NCI-H2081 treated with DMSO at 0.1 percent for 48 hours (cell line): ENCODE results near the gene ASXL1.
"Not testable (repeated sequence)": the region's sequence is repeated elsewhere in the genome, so short reads cannot be mapped to it uniquely, and the experiment has no call there.

ENCODE experiments used
- DNase-seq: peaks from one replicate; lab custom pipeline; 2025; lab: John Stamatoyannopoulos, UW

The ASXL1 gene

DNA sequence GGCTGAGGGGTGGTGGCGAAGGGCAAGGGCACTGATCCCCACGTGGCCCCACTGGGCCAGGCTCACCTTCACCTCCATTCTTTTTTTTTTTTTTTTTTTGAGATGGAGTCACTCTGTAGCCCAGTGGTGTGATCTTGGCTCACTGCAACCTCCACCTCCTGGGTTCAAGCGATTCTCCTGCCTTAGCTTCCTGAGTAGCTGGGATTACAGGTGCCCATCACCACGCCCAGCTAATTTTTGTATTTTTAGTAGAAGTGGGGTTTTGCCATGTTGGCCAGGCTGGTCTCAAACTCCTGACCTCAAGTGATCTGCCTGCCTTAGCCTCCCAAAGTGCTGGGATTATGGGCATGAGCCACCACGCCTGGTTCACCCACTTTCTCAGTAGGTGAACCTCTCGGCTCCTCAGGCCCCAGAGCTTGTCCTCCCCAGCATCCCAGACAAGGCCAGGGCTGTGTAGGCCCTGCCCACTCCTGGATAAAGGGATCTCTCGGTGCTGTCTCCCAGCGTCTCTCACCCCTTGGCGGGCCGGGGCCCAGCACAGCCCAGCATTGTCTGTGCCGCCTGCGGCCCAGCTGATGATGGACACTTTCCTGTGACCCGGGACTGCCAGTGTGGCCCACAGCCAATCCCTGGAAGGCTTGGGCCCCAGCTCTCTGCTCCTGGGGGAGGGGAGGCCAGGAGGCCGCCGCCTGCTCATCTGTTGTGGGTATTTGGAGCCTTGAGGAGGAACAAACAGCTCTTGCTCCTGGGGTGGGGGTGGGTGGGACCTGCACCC is 108.0 kb downstream of the ASXL1 start:
- DNase-seq, result not testable (repeated sequence)

DNA sequence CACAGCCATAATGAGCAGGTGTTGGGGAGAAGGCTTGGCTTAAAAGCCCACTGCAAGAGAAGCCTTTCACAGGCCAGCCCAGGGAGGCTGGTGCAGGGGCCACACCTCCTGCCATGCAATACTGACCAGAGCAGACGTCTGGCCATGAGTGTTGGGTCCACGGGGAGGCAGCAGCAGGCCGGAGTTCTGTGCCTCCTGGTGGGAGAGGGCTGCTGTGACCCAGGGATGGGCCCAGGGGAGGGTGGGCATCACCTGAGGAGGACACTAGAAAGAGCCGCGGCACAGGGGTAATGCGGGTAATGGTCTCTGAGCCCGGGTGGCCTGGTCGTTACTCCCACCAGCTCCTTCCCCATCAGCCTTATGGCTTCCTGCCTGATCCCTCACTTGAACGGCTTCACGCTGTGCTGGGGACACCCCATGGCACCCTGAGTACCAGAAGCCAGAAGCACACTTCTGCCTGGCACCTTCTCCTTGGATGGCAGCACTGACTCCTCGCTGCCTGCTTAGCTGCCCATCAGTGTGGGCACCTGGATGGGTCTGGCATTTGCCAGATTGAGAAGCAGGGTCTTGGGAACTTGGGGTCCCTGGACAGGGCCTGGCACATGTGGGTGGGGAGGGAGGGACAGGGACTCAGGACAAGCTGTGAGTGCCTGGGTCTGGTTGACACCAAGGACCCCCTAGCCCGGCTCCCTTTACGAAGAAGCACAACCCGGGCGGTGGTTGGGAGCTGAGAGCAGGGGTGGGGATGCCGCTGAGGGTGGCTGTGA is 108.8 kb downstream of the ASXL1 start:
- no peak for DNase-seq

DNA sequence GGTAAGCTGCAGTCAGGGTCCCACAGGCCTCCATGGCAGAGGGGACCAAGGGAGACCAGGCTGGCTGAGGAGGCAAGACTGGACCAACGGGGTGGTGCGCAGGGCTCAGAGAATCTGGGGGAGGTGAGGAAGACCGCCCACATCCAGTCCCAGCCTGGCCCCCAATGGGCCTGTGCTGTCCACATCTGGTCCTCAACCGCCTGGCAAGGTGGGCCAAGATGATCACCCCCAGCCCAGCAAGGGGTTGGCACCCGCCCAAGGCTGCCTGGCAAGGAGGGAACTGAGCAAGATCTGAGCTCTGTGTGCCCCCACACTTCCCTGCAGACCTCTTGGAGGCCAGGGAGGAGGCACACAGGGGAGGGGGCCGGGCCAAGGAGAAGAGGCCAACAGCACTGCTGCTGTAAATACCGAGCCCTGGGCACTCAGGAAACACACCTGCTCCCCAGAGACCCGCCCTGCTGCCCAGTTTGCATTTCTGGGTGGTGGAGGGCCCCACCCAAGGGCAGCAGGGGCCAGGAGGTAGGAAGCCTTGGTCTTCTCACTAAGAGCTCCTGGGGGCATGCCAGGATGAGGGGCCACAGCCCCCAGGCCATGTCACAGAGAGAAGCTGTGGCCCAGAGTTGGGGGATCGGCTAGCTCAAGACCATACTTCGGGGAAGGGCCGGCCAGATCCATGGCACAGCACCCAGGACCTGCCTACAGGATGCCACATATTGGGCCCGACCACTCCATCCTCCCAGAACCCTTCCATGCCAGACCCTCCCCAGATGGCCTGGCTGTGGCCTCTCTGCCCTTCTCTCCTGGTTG is 109.6 kb downstream of the ASXL1 start:
- no peak for DNase-seq

DNA sequence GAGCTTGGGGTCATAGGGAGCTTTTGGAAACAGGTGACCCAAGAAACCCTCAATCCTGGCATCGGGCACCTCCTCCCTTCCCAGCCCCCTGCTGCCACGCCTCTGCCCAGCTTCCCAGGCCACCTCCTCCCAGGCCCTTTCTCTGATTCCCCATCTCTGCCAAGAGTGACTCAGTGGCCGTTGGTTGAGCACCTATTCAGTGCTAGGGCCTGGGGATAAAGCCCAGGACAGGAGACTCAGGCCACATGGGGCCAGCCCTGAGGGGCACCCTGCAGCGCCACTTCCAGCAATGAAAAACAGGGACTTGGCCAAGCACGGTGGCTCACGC is 110.1 kb downstream of the ASXL1 start:
- DNase-seq, result no peak

DNA sequence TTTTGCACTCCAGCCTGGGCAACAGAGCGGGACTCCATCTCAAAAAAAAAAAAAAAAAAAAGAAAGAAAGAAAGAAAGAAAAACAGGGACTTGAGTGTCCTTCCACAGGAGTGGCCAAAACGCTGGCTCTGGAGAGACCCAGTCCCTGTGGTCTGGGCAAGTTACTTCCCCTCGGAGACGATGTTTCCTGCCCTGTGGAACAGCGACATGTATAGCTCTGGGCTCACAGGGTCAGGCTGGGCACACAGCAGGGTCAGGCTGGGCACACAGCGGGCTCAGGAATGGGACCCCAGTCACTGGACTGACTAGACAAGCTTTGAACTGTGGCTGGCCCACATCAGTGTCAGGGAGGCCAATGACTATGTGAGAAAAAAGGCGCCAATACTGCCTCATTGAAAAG is 110.7 kb downstream of the ASXL1 start:
- DNase-seq, result no peak

DNA sequence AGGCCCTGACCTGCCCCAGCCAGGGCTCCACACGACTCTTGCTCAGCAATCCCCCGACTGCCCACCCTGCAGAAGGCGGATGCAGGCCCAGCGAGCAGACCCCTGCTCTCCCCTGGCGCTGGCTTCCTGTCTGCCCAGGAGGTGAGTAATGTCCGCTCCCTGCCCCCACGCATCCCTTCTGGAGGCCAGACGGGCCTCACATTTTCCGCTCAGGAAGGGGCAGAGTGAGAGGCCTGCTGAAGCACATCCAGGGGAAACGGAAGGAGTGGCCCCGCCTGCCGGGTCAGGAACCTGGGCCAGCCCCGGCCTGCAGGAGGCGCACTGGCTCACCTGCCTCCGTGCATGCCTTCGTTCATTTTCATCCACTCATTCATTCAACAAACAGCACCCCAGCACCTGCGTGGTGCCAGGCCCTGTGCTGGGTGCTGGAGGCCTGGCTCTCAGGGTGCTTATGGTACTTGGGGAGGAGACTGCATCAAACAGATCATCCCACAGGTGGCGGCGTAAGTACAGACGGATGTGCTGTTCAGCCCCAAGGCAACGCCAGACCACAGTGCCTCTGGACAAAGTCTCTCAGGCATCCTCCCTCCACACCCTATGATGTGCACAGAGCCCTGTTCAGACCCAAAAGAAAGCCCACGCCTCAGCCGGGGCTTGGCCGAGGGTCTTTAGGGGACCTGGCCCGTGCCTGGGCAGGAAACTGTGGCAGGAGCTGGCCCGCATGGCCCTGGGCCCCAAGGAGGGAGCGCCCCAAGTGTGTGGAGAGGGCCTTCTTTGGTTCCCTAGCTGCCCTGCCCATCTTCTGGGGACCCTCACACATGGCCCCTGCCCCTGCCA is 112.1 kb downstream of the ASXL1 start:
- no peak for DNase-seq

DNA sequence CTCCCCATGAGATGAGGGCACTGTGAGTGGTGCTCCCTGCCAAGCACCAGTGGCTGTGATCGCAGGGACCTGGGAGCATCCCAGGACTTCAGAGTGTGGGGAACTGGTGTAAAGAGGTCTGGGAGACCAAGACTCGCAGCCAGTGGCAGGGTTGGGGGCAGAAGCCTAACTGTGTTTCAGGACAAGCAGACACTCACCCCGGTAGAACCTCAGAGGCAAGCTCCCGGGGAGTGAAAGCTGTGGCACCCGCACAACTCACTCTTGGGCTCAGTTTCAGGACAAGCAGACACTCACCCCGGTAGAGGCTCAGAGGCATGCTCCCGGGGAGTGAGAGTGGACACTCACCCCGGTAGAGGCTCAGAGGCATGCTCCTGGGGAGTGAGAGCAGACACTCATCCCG is 112.8 kb downstream of the ASXL1 start:
- DNase-seq, result no peak

DNA sequence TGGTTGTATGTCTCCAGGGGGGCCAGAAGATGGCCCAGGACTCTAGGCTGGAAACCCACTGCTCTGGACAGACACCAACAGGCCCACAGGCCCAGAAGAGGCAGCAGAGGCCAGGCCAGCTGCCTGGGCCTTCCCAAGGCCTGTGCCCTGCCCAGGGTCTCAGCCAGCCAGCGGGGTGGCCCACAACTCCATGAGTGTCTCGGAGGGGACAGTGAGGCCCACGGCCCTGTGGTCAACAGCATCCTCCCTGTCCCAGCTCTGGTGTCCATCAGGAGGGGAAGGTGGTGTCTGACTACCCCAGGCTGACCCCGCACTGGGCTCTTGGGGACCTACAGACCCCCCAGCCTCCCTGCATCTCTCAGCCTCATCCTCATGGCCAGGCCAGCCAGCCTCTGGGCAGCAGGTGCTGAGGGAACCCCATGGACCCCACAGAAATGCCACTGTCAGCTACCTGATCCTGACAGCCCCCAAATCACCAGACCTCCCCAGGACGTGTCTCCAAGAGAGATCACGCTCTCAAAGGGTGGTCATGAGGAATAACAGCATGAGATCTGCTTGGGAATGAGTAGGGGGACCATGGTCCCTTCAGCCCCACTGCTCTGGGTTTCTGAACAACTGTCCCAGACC is 114.6 kb downstream of the ASXL1 start:
- no peak for DNase-seq

DNA sequence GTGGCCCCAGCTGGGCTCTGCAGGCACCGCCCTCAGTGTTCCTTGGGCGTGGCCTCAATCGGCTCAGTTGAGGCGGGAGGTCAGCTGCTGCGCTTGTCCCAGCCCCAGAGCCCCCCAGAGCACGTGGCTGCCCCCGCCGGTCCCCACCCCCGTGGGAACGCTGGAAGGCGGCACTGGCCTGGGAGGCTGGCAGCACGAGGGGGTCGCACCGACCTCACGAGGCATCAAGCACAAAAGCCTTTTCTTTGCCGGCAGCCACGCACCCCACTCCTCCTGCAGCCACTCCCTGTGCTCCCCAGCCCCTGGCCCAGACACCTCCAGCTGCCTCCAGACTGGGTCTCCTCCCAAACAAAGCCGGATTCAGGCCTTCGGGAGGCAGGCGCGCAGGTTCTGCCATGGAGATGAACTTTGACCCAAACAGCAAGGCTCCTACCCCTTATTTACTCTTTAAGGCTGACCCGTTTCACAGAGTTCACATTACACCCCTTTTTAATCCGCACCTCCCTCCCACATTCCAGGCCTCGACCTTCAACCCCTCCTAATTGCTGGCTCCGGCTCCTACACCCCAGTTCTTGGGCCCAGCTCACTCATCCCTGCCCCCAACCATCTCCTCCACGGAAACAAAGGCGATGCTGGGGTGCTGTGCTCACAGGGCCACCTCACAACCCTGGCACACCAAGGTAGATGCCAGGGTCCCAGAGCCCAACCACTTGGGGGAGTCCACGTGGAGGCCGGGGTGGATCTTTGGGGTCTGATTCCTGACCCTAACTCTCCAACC is 115.3 kb downstream of the ASXL1 start:
- no peak for DNase-seq

DNA sequence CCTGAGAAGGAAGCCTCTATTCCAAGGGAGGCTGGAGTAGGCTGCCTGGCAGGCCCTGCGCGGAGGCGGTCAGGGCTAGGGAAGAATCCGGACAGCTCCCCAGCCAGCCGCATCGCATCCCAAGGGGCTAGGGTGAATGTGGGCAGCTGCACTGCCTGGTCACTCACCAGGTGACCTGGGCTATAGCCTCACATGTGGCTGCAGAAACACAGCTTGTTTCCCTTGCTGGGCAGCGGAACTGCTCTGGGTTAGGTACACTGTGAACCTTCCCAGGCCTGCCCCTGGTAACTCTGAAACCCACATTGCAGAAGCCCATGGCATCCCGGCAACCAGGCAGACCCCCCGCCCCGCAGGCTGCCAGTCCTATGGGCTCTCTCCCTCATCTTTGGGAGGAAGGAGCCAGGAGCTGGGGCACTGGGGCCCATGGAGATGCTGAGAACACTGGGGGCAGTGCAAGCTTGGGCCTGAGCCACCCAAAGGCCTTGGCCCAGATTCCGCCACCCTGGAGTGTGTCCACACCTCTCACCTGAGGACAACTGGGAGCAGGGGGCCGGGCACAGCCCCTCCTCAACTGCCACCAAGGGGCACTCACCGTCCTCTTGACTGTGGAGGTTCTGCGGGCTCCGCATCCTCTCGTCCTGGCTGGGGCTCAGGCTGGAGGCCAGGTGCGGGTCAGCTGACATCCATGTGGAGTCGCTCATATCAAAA is 116.0 kb downstream of the ASXL1 start:
- DNase-seq, result no peak

DNA sequence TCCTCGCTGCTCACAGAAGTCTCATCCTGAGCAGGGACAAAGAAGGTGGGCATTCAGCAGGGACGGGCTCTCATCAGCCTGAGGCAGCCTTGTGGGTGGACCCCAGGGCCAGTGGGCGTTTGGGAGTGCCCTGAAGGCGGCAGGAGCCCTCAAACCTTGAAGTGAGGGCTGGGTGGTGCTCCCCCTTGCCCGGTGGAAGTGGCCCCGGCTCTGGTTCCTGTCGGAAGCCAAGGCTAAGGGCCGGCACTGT is 116.5 kb downstream of the ASXL1 start:
- no peak for DNase-seq

DNA sequence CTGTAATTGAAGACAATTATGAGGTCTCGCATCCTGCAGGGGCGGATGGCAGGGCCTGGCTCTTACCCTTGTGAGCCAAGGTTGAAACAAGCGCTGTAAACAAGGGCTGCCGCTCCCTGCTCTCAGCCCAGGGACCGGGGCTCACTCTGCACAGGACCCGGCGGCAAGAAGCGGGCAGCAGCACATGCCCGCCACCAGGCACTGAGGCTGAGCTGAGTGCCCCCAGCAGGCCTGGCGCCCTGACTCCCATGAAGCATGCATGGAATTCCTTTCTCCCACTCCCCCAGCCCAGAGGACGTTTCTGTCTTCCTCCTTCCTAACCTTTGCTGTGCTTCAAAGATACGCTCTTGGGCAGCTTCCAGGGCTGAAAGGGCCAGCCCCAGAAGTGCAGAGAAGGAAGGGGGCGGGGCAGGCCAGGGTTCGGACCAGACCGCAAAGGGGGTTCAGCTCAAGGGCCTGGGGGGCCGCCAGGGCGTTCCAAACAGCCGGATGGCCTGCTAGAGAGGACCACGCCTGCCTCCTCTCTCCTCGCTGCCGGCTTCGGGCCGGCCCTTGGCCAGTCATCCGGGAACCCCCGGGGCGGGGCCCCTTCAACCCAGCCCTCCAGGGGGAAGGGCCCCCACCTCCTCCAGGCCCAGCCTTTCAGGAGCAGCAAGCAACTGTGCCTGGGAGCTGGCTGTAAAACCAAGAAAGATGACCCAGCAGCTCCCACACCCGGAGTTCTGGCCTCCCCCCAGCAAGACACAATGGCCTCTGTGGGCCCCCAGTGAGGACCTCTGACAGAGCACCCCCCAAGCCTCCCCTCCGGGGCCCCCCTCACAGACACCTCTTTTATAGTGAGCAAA is 117.1 kb downstream of the ASXL1 start:
- no peak for DNase-seq

DNA sequence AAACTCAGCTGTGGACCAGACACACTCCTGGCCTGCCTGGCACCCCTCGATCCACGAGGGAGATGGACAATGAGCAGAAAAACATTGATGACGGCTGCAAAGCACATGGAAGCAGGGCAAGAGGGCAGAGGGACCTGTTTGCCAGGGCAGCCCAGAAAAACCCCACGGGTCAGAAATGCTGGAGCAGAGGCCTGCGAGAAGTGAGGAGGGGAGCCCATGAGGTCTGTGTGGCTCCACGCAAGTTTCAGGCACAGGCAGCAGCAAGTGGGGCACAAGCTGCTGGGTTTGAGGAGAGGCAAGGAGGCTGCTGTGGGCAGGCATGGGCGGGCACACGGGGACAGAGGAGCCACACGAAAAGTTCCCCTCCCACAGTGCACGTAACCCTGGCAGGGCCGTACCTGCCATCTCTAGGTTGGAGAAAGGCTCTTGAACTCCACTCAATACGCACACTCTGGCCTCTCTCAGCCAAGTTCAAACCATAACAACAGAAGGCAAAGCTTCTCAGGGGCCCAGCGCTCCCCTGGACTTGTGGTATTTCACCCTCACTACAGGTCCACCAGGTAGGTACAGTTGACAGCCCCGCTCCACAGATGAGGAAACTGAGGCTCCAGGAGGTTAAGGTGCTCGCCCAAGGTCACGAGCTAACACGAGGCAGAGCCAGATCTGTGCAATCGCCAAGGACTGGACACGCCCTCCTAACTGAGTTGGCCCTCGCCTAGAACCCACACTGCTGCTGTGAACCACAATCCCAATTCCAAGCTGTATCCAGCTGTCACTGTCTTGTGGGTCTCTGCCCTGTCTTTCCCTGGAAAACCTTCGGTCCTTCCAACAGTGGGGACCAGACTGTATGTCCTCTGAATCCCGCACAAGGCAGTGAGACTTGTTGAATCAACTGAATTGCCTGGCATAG is 118.8 kb downstream of the ASXL1 start:
- DNase-seq, result no peak

DNA sequence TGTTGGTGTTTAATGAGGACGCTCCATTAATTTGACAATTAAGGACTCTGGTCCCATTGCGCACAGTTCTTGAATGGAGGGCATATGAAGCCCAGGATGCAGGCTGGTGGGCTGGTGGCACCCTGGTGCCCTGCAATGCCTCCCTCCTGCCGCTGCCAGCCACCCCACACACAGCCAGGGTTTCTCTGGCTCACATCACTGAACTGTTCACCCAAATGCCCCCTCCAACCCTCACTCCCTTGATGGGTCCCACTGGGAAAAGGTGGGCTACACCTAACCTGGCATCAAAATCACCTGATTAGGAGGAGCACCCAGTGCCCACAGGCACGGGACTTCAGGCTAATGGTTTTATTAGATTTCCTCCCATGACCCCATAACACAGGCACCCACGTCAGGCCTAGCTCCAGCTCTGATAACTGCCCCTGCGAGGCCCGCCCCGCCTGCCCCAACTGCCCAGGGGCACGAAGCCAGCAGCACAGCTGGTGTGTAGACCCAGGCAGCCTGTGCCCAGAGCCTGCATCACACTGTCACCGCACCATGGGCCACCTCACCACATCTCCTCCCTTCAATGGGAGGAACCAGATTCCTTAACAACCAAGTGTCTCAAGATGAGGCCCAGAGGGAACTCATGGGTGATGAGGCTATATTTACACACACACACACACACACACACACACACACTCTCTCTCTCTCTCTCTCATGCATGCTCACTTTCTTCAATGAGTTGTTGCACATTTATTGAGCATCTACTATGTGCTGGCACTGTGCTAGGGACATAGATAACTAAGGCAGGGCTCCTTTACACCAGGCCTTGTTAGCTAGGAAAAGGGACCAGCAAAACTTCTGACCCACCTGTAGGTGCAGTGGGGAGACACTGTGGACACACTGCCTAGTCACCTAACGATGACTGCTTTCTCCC is 119.7 kb downstream of the ASXL1 start:
- no peak for DNase-seq

DNA sequence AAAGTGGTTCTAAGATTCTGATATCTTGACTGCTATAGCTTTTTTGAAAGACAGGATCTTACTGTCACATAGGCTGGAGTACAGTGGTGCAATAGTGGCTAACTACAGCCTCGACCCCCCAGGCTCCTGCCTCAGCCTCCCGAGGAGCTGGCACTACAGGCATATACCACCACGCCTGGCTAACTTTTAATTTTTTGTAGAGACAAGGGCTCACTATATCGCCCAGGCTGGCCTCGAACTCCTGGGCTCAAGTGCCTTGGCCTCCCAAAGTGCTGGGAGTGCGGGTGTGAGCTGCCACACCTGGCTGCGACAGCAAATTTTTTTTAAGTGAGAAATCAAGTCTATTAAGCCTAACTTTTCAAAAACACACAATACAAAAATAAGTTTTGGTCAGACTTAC is 120.4 kb downstream of the ASXL1 start:
- DNase-seq, result no peak

DNA sequence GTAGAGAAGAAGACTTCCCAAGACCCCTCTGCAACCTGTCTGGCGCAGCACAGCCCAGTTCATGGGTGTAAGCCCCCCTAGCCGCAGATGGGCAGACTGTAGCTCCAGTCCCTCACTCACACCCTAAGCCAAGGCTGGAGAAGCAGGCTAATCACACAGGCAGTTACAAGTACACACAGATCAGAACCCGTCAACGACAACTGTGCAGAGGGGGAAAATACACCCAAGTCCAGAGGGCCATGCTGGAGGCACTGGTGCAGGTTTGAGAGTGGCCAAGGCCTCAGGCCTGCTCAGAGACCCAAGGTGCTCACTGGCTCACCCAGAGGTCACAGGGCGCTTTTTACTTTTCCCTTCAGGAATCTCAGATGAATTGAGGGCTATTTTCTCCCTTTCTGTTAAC is 120.9 kb downstream of the ASXL1 start:
- DNase-seq, result no peak

DNA sequence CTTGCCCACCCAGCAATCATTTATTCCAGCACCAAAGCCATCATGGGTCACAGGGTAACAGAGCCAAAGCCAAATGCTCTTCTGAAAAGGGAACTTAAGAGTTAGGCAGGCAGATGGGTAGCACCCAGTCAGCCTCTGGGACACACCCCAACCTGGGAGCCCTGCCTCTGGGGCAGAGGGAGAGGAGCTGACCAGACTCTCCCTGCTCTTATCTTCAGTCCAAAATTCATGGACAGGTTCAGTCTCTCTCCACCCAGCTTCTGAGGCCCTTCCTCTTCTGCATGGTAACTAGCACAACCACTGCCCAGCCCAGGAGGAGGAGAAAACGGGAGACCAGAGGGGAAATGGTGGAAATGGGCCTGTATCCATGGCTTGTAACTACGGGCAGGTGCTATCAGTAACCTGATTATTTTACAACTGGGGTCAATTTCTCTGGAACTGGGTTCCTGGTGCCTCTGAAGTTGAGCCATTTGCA is 121.6 kb downstream of the ASXL1 start:
- no peak for DNase-seq
